ENCODE measurements around the gene CYP4Z1.
"Not testable (repeated sequence)": the region's sequence is repeated elsewhere in the genome, so short reads cannot be mapped to it uniquely, and the experiment has no call there.

Gene CYP4Z1

GRCh38 chr1:47140358-47140757, 73.3 kb downstream of the CYP4Z1 start:
- H3K36me3 ChIP-seq (ENCODE audit: control insufficient read depth in 4 of 4, insufficient read depth in 4 of 4, low read length in 3 of 4); POLR2A ChIA-PET; H3K4me1 ChIP-seq (ENCODE audit: control extremely low read depth in 1 of 4, control insufficient read depth in 4 of 4, insufficient read depth in 4 of 4, low read length in 3 of 4); H3K27me3 ChIP-seq (replicated peaks in 2 of 5; ENCODE audit: control insufficient read depth in 4 of 5, insufficient read depth in 5 of 5, low read length in 4 of 5); H3K9me3 ChIP-seq (ENCODE audit: control extremely low read depth in 1 of 5, control insufficient read depth in 4 of 5, insufficient read depth in 2 of 5, low read depth in 1 of 5, low read length in 4 of 5); DNase-seq; H3K4me3 ChIP-seq (ENCODE audit: control insufficient read depth in 1 of 7, extremely low read depth in 1 of 7, insufficient read depth in 4 of 7, low read depth in 2 of 7, low read length in 6 of 7); CTCF ChIA-PET; H3K27ac ChIP-seq (ENCODE audit: insufficient read depth in 1 of 2, low read depth in 1 of 2, low read length in 2 of 2, poor library complexity in 1 of 2, severe bottlenecking in 2 of 2): not testable (repeated sequence)
- 90% methylated on average over 3 of the region's 3 CpGs for WGBS (ENCODE audit: insufficient coverage)

GRCh38 chr1:47143654-47144053, 76.6 kb downstream of the CYP4Z1 start:
- H3K4me3 ChIP-seq (ENCODE audit: control insufficient read depth in 1 of 7, extremely low read depth in 1 of 7, insufficient read depth in 4 of 7, low read depth in 2 of 7, low read length in 6 of 7); H3K27ac ChIP-seq (ENCODE audit: insufficient read depth in 1 of 2, low read depth in 1 of 2, low read length in 2 of 2, poor library complexity in 1 of 2, severe bottlenecking in 2 of 2); H3K27me3 ChIP-seq (replicated peaks in 2 of 5; ENCODE audit: control insufficient read depth in 4 of 5, insufficient read depth in 5 of 5, low read length in 4 of 5); H3K9me3 ChIP-seq (ENCODE audit: control extremely low read depth in 1 of 5, control insufficient read depth in 4 of 5, insufficient read depth in 2 of 5, low read depth in 1 of 5, low read length in 4 of 5); H3K36me3 ChIP-seq (ENCODE audit: control insufficient read depth in 4 of 4, insufficient read depth in 4 of 4, low read length in 3 of 4); H3K4me1 ChIP-seq (ENCODE audit: control extremely low read depth in 1 of 4, control insufficient read depth in 4 of 4, insufficient read depth in 4 of 4, low read length in 3 of 4); DNase-seq; CTCF ChIA-PET; POLR2A ChIA-PET: not testable (repeated sequence)
- 86% methylated on average over 2 of the region's 6 CpGs for WGBS (ENCODE audit: insufficient coverage)

GRCh38 chr1:47146495-47146894, 79.5 kb downstream of the CYP4Z1 start:
- H3K4me1 ChIP-seq (ENCODE audit: control extremely low read depth in 1 of 4, control insufficient read depth in 4 of 4, insufficient read depth in 4 of 4, low read length in 3 of 4); CTCF ChIA-PET; DNase-seq; H3K4me3 ChIP-seq (ENCODE audit: control insufficient read depth in 1 of 7, extremely low read depth in 1 of 7, insufficient read depth in 4 of 7, low read depth in 2 of 7, low read length in 6 of 7); H3K9me3 ChIP-seq (ENCODE audit: control extremely low read depth in 1 of 5, control insufficient read depth in 4 of 5, insufficient read depth in 2 of 5, low read depth in 1 of 5, low read length in 4 of 5); H3K27ac ChIP-seq (ENCODE audit: insufficient read depth in 1 of 2, low read depth in 1 of 2, low read length in 2 of 2, poor library complexity in 1 of 2, severe bottlenecking in 2 of 2); H3K36me3 ChIP-seq (ENCODE audit: control insufficient read depth in 4 of 4, insufficient read depth in 4 of 4, low read length in 3 of 4); H3K27me3 ChIP-seq (replicated peaks in 2 of 5; ENCODE audit: control insufficient read depth in 4 of 5, insufficient read depth in 5 of 5, low read length in 4 of 5); POLR2A ChIA-PET: not testable (repeated sequence)
- no CpG with 5 or more reads among the region's 1 CpG for WGBS (ENCODE audit: insufficient coverage)

GRCh38 chr1:47147047-47147785, 80.2 kb downstream of the CYP4Z1 start:
- ChIA-PET CTCF (no interaction called here), POLR2A (no interaction called here)
- H3K36me3 ChIP-seq (ENCODE audit: control insufficient read depth in 4 of 4, insufficient read depth in 4 of 4, low read length in 3 of 4): no peaks in the 10 kb centered on the region
- no peaks in the 10 kb centered on the region for H3K9me3 ChIP-seq (ENCODE audit: control extremely low read depth in 1 of 5, control insufficient read depth in 4 of 5, insufficient read depth in 2 of 5, low read depth in 1 of 5, low read length in 4 of 5)
- H3K4me3 ChIP-seq (ENCODE audit: control insufficient read depth in 1 of 7, extremely low read depth in 1 of 7, insufficient read depth in 4 of 7, low read depth in 2 of 7, low read length in 6 of 7): no peak overlapping the region
- no peak overlapping the region for H3K27ac ChIP-seq (ENCODE audit: insufficient read depth in 1 of 2, low read depth in 1 of 2, low read length in 2 of 2, poor library complexity in 1 of 2, severe bottlenecking in 2 of 2)
- no peaks in the 10 kb centered on the region for H3K4me1 ChIP-seq (ENCODE audit: control extremely low read depth in 1 of 4, control insufficient read depth in 4 of 4, insufficient read depth in 4 of 4, low read length in 3 of 4)
- no peaks in the 10 kb centered on the region for H3K27me3 ChIP-seq (replicated peaks in 2 of 5; ENCODE audit: control insufficient read depth in 4 of 5, insufficient read depth in 5 of 5, low read length in 4 of 5)
- WGBS (ENCODE audit: insufficient coverage): 100% methylated on average over 2 of the region's 6 CpGs
- DNase-seq: no peak

GRCh38 chr1:47149162-47149561, 82.1 kb downstream of the CYP4Z1 start:
- H3K4me3 ChIP-seq (ENCODE audit: control insufficient read depth in 1 of 7, extremely low read depth in 1 of 7, insufficient read depth in 4 of 7, low read depth in 2 of 7, low read length in 6 of 7); H3K27ac ChIP-seq (ENCODE audit: insufficient read depth in 1 of 2, low read depth in 1 of 2, low read length in 2 of 2, poor library complexity in 1 of 2, severe bottlenecking in 2 of 2); H3K9me3 ChIP-seq (ENCODE audit: control extremely low read depth in 1 of 5, control insufficient read depth in 4 of 5, insufficient read depth in 2 of 5, low read depth in 1 of 5, low read length in 4 of 5); H3K36me3 ChIP-seq (ENCODE audit: control insufficient read depth in 4 of 4, insufficient read depth in 4 of 4, low read length in 3 of 4); CTCF ChIA-PET; H3K27me3 ChIP-seq (replicated peaks in 2 of 5; ENCODE audit: control insufficient read depth in 4 of 5, insufficient read depth in 5 of 5, low read length in 4 of 5); POLR2A ChIA-PET; DNase-seq; H3K4me1 ChIP-seq (ENCODE audit: control extremely low read depth in 1 of 4, control insufficient read depth in 4 of 4, insufficient read depth in 4 of 4, low read length in 3 of 4): not testable (repeated sequence)
- 81% methylated on average over 5 of the region's 9 CpGs for WGBS (ENCODE audit: insufficient coverage)

GRCh38 chr1:47156457-47156856, 89.4 kb downstream of the CYP4Z1 start:
- H3K27me3 ChIP-seq (replicated peaks in 2 of 5; ENCODE audit: control insufficient read depth in 4 of 5, insufficient read depth in 5 of 5, low read length in 4 of 5); H3K4me3 ChIP-seq (ENCODE audit: control insufficient read depth in 1 of 7, extremely low read depth in 1 of 7, insufficient read depth in 4 of 7, low read depth in 2 of 7, low read length in 6 of 7); H3K36me3 ChIP-seq (ENCODE audit: control insufficient read depth in 4 of 4, insufficient read depth in 4 of 4, low read length in 3 of 4); H3K27ac ChIP-seq (ENCODE audit: insufficient read depth in 1 of 2, low read depth in 1 of 2, low read length in 2 of 2, poor library complexity in 1 of 2, severe bottlenecking in 2 of 2); H3K4me1 ChIP-seq (ENCODE audit: control extremely low read depth in 1 of 4, control insufficient read depth in 4 of 4, insufficient read depth in 4 of 4, low read length in 3 of 4); CTCF ChIA-PET; POLR2A ChIA-PET; H3K9me3 ChIP-seq (ENCODE audit: control extremely low read depth in 1 of 5, control insufficient read depth in 4 of 5, insufficient read depth in 2 of 5, low read depth in 1 of 5, low read length in 4 of 5); DNase-seq: not testable (repeated sequence)

- H3K4me3 ChIP-seq (ENCODE audit: control insufficient read depth in 1 of 7, extremely low read depth in 1 of 7, insufficient read depth in 4 of 7, low read depth in 2 of 7, low read length in 6 of 7); H3K27me3 ChIP-seq (replicated peaks in 2 of 5; ENCODE audit: control insufficient read depth in 4 of 5, insufficient read depth in 5 of 5, low read length in 4 of 5); H3K36me3 ChIP-seq (ENCODE audit: control insufficient read depth in 4 of 4, insufficient read depth in 4 of 4, low read length in 3 of 4); H3K4me1 ChIP-seq (ENCODE audit: control extremely low read depth in 1 of 4, control insufficient read depth in 4 of 4, insufficient read depth in 4 of 4, low read length in 3 of 4); POLR2A ChIA-PET; H3K9me3 ChIP-seq (ENCODE audit: control extremely low read depth in 1 of 5, control insufficient read depth in 4 of 5, insufficient read depth in 2 of 5, low read depth in 1 of 5, low read length in 4 of 5); H3K27ac ChIP-seq (ENCODE audit: insufficient read depth in 1 of 2, low read depth in 1 of 2, low read length in 2 of 2, poor library complexity in 1 of 2, severe bottlenecking in 2 of 2); DNase-seq: not testable (repeated sequence)
- 83% methylated on average over 1 of the region's 3 CpGs for WGBS (ENCODE audit: insufficient coverage)
- CTCF ChIA-PET: interaction anchor here (1.2 kb wide), 1 partner anchor 17 kb away, joined by 5 read pairs; no protein-coding TSS in a partner anchor
Measured at GRCh38 chr1:47157957-47158356, 90.9 kb downstream of the CYP4Z1 start.
